C4-2B (cell line): ENCODE data around the gene ENAH.

Source experiments
- ZFX ChIP-seq: fragments of 450-650 bp; IDR thresholded peaks from 2 replicates; pipeline ENCODE4 v1.6.1; 2017
- TF ChIP-seq, protein P1 (sequence below): fragments of 450-650 bp; conservative IDR thresholded peaks from 2 replicates; pipeline ENCODE4 v1.5.1; 2017; ENCODE audit warnings: mild to moderate bottlenecking

DNA sequence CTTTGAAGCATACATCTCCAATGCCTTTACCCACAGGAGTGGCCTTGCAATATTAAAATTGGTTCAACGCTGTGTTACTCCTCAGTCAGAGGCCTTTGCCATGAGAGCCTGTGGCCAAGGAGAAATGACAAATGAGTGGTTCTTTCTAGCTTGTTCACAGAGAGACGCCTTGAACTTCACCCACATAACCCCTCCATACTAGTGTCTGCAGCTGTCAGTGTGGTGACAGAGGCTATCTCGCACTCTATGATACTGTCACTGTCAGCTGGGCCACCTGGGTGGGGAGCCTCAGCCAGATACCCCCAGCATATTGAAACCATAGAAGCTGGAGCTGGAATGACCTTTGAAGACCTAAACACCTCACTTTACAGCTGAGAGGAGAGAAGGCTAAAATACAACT, 167.7 kb downstream of the ENAH start:
- TF ChIP-seq, protein P1, sequence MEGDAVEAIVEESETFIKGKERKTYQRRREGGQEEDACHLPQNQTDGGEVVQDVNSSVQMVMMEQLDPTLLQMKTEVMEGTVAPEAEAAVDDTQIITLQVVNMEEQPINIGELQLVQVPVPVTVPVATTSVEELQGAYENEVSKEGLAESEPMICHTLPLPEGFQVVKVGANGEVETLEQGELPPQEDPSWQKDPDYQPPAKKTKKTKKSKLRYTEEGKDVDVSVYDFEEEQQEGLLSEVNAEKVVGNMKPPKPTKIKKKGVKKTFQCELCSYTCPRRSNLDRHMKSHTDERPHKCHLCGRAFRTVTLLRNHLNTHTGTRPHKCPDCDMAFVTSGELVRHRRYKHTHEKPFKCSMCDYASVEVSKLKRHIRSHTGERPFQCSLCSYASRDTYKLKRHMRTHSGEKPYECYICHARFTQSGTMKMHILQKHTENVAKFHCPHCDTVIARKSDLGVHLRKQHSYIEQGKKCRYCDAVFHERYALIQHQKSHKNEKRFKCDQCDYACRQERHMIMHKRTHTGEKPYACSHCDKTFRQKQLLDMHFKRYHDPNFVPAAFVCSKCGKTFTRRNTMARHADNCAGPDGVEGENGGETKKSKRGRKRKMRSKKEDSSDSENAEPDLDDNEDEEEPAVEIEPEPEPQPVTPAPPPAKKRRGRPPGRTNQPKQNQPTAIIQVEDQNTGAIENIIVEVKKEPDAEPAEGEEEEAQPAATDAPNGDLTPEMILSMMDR = no peak
- no peak for TF ChIP-seq ZFX
